Stimulated activated CD8-positive, alpha-beta memory T cell treated with anti-CD3 and anti-CD28 coated beads, Interleukin-4, amount 100 ng/mL, for 24 hours (primary cell): Measurements from ENCODE around the gene ACOT11.

Experiments
- DNase-seq: peaks from one replicate; pipeline ENCODE4 v3.0.0-alpha.2; 2020; ENCODE audit warnings: low read depth

ACOT11 gene

DNA sequence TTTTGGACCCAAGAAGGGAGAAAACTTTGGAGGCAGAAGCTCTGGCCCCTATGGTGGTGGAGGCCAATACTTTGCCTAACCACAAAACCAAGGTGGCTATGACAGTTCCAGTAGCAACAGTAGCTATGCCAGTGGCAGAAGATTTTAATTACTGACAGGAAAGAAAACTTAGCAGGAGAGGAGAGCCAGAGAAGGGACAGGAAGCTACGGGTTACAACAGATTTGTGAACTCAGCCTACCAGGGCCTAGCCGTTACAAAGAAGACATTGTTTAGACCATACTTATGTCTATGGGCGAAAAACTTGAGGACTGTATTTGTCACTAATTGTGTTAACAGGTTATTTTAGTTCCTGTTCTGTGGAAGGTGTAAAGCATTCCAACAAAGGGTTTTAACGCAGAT lies 10.4 kb upstream of the ACOT11 start:
- no peak for DNase-seq

DNA sequence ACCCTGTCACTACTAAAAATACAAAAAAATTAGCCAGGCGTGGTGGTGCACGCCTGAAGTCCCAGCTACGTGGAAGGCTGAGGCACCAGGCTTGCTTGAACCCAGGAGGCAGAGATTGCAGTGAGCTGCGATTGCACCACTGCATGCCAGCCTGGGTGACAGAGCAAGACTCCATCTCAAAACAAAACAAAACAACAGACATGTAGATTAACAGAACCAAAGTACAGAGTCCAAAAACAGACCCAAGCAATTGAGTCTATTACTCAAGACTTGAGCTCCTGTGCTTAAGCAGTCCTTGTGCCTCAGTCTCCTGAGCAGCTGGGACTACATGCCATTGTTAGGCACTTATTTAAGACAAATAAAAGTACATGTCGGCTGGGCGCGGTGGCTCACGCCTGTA lies 9.5 kb upstream of the ACOT11 start:
- DNase-seq: no peak

DNA sequence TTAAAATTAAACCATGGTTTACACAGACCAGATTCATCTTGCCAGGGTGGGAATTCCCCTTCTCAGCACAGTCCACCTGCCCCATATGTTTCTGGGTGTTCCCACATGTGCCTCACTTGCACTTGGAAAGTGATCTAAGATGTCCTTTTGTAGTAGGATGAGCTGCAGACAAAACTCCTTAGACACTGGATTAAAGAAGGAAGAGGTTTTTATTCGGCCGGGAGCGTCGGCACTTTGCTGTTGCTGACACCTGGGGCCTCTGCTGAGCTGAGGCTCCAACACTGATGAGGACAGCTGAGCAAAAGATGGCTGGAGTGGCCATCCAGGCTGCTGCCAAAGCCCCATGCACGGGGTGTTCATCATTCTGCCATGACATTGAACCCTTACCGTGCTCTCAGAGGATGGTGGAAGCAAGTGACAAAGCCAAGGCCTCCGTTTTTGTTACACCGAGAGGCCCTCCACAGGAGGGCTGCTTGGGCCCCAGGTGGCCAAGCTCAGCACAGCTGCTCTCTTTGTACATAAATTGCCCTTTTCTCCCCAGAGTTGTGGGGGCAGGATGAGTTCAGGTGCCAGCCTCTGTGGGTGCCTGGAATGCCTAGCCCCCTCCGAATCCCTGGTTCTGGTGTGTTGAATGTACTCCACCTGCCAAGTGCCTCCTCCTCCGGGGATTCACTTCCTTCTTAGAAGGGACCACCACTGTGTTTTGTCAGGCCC lies 7.3 kb upstream of the ACOT11 start:
- DNase-seq: no peak

DNA sequence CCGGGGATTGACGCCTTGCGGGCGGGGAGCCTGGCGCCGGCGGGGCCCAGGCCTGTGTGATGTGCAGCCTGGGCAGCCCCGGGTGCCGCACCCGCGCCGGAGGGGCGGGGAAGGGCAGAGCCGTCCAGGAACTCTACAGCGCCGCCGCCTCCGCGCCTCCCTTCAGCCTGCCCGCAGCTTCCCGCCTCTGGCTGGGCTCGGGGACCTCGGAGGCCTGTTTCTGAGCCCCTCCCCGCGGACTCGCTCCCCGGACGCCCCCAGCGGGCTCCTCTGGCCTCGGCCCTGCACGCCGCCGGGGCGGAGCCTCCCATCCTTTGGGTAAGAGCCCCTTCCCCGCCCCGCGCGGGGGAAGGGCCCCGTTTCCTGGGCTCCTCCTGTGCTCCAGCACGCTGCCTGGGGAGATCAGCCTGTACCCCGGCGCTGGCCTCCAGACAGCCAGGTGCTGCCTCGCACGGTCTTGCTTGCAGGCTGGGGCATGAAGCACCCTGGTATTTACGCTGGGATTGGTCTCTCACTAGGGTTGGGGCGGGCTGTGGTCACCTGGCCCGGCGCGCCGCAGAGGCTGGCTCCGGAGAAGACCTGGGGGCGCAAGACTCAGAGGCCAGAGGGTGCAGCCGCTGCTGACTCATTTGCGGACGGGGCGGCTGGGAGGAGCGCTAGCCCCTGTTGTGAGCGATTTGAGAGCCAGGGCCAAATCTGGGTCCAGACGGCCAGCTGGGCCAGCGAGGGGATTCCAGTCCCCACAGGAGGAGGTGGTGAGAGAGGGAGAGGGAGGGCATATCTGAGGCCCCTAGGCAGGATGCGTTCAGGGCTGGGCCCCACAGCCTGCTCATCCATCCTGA lies 5.7 kb upstream of the ACOT11 start:
- DNase-seq: peak; percentile 48

DNA sequence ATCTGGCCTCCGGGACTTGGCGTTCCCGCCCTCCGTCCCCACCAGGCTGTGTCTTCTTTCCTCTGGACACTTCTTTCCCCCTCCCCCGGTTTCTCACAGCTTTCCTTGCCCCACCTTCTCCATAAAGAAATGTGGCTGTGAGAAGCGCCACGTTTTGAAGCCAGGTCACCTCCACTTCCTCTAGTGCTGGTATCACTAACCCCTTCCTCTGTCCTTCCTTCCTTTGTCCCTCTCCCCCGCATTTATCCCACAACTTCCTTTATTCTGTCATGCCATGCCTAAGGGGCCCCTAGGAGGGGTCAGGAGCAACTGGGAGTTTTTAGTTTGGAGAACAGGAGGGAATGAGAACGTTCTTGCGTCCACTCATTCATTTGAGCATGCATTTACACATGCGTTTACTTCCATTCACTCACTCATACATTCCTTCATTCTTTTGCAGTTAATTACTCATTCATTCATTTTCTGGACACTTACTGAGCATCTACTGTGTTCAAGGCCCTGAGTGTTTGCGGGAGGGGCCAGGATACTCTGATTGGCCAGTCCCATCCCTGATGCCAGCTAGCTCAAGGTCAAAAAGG lies 5.0 kb upstream of the ACOT11 start:
- DNase-seq: no peak

DNA sequence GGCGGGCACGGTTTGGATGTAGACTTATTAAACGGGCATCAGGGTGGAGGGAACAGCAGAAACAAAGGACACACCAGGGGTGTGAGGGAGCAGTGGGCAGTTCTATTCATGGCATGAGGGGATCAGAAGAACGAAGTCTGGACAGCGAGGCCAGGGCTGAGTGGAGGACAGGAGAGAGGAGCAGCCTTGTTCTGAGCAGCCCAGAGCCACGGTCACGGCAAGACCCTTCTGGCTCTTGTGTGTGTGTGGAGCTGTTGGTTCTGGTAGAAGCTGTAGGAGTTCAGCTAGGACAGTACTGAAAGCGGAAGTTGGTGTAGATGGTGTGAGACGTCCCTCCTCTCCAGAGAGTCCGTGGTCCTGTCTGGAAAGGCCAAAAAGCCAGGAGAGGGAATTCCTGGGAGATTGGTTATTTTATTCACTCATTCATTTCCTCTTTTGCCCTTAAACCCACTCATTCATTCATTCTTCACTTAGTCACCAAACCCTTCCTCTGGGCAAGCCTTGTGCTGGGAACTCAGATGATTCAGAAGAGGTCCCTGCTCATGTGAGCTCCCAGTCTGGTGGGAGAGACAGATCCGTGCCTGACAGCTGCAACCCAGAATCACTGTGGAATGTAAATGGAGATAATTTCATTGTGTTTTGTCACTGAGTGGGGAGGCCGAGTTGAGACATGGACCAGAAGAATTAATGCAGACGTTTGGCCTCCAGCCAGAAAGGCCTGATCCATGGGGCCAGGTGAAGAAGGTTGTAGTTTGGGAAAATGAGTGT lies 4.1 kb upstream of the ACOT11 start:
- DNase-seq: no peak

DNA sequence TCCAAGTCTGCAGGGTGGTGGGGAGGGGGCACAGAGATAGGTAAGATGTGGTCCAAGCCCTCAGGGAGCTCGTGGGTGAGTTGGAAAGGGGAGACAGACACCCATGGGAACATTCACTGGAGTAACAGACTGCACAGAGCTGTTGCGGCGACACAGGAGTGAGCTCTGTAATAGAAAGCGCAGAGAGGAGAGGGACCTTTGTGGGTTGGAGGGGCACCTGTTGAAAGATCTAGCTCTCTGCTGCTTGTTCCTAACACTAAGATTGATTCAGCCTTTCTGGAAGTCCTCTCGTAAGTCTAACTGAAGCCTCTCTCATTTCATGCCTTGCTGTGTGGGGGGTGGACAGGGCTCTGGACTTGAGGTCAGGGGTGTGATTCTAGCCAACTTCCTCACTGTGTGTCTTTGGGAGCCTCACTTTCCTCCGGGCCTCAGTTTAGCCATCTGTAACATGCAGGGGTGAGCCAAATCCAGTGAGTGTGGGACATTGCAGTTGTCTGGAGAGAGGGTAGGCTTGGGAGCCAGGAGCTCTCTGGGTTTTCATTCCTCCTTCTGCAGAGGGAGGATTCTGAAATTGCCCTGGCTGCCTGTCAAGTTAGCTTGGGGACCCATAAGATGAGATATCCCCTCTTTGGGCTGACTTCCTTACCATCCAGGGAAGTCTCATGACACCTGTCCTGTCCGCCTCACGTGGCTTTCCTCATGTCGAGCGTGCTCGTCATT lies 2.0 kb upstream of the ACOT11 start:
- DNase-seq: no peak

DNA sequence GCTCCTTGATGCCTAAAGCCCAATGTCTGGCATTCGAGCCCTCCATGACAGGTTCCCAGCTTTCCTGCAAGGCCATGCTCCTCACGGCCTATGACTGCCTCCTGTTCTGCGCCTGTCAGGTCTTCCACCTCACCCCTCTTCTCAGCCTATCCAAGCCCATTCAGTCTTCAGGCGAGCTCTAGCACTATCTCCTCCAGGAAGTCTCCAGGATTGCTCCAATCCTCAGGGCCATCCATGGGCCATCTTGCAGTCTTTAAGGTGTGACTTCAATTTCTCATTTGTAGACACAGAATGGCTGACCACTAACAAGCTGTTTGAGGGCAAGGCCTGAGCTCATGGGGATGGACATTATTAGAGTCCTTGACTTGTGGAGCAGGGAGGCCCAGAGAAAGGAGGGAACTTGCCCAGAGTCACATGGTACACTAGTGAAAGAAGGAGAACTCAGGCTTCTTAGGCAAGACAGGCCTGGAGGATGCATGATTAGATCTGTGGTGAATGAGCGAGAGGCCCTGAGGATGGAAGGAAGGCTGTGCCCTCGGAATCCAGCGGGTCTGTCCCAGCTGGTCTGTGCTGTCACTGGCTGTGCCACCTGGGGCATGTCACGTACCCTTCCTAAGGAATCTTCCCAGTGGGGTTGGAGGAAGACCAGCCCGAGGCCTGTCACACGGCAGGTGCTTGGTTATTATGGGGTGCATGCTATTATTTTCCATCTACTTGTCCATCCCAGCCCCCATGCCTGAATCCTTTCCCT lies 1.2 kb upstream of the ACOT11 start:
- DNase-seq: no peak

DNA sequence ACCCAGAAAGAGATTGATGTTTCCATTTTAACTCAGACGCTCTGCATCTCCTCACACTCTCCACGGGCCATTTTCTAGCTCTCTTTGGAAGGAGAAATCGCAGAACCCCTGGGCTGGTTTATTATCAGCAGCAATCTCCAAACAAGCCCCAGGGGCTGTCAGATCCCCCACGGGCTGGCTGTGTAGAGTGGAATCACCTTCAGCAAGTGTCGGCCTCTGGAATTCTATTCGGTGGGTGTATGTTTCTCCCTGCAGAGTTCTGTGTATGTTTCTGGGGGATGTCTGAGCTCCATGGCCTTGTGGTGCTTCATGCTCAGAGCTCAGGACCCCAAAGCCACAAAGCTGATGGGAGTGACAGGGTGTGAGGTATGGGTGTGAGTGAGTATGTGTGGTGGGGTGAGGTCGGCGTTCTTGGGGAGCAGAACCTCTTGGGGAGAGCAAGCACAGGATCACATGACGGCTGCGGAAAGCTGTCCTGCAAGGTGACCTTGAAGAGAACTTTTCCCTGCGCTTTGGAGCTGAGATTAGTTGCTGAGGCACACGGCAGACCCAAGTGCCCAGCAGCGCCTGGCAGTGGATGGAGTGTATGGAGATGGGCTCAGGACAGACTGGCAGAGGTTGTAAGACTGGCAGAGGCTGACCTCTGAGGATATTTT lies 489 bp downstream of the ACOT11 start:
- no peak for DNase-seq

DNA sequence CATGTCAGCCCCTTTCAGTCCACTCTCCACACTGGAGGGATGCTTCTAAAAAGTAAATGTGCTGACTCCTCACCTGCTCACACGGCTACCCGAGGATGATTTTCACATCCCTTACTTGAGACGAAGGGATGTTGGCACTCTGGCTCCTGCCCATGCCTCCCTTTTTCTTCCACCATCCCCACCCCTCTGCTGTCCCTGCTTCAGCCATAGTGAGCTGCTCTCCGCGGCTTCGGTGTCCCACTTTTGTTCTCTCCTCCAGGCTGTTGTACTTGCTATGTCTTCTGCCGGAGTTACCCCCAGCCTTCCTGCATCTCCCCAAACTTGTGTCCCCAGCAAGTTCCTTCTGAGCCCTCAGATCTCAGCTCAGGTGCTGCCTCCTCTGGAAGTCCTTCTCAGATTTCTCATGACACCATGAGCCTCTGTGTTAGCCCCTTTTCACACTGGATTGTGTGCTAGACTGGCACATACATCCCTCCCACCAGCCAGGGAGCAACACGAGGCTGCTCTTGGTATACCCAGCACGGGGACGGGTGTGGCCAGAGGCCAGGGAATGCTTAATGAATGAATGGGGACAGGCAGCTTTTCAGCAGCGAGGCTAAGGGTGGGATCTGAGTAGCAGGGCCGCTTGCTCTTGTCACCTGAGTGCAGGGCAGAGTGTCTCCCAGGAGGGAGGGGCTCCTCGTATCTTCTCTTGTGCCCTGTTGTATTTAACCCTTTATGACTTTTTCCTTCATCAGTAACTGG lies 1.3 kb downstream of the ACOT11 start:
- no peak for DNase-seq

DNA sequence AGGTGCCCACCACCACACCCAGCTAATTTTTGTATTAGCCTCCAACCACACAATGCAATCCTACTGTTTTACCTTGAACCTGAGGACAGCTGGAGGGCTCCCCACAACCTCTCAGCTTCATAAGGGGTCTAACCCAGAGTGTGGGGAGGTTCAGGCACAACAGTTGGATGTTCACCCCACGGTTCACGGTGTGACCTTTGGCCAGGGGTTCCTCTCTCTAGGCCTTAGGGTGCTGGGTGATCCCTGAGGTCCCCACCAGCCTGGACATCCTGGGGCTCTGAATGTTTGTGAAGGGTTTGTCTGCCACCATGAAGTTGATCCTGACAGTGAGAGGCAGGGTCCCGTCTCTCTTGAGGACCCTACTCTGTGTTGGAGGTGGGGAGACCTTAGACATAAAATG lies 3.9 kb downstream of the ACOT11 start:
- DNase-seq: no peak

DNA sequence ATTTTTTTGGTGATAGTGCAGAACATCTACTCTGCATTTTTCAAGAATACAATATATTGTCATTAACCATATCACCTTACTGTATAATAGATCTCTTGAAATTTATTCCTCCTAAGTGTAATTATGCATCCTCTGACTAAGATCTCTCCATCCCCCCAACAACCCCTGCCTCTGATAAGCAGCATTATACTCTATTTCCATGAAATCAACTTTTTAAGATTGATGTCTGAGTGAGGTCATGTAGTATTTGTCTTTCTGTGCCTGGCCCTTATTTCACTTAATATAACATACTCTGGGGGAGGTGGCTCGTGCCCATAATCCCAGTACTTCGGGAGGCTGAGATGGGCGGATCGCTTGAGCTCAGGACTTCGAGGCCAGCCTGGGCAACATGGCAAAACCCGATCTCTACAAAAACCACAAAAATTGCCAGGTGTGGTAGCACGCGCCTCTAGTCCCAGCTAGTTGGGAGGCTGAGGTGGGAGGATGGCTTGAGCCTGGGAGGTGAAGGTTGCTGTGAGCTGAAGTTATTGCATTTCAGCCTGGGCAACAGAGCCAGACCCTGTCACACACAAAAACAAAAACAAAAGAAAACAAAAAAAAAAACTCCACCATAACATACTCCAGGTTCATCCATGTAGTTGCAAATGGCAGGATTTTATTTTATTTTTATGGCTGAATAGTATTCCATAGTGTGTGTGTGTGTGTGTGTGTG lies 5.7 kb downstream of the ACOT11 start:
- DNase-seq: no peak

DNA sequence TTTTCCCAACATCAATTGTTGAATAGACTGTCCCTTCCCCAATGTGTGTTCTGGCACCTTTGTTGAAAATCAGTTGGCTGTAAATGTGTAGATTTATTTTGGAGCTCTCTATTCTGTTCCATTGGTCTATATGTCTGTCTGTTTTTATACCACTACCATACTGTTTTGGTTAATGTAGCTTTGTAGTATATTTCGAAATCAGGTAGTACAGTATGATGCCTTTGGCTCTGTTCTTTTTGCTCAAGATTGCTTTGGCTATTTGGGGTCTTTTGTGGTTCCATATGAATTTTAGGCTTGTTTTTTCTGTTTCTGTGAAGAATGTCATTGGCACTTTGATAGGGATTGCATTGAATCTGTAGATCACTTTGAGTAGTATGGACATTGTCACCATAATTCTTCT lies 8.1 kb downstream of the ACOT11 start:
- no peak for DNase-seq

DNA sequence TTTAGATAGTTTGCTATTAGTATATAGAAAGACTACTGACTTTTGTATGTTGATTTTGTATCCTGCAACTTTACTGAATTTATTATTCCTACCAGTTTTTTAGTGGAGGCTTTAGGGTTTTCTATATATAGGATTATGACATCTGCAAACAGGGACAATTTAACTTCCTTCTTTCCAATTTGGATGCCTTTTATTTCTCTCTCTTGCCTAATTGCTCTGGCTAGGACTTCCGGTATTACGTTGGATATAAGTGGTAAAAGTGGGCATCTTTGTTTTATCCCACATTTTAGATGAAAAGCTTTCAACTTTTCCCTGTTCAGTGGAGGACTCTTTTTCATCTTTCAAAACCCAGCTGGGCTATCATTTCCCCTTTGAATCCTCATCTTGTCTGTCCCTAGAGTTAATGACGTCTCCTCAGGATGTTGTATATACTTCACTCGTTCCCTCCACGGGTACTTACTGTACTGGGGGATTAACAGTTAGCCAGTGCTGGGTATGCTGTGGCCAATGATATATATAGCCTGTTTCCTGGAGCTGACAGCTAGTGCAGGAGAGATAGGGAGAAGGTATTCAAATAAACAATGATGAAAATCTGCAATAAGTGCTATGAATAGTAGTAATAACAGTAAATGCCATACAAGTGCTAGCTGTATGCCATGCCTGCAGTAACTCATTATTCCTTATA lies 9.8 kb downstream of the ACOT11 start:
- DNase-seq: no peak

DNA sequence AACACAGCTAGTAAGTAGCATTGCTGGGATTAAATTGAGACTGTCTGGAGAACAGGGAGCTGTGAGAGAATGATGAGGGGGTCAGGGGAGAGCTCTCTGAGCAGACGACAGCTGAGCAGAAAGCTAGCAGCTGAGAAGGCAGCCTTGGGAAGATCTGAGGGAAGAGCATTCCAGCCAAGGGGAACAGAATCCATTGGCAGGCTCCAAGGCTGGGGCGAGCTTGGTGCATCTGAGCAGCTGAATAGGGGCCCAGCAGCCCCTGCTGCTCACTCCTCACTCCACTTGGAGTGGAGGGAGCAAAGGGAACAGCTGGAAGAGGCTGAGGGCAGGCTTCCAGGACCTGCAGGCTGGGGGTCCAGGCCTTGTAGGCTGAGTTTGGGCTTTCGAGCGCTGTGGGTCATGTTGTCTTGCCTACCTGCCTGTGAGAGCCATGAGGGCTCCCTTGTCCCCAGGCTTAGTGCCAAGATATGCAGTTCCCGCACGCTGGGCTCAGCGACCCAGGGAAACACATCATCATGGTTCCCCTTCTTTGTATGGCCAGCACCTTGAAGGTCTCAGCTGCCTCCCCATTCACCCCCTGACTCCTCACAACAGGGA lies 10.5 kb downstream of the ACOT11 start:
- DNase-seq: no peak

DNA sequence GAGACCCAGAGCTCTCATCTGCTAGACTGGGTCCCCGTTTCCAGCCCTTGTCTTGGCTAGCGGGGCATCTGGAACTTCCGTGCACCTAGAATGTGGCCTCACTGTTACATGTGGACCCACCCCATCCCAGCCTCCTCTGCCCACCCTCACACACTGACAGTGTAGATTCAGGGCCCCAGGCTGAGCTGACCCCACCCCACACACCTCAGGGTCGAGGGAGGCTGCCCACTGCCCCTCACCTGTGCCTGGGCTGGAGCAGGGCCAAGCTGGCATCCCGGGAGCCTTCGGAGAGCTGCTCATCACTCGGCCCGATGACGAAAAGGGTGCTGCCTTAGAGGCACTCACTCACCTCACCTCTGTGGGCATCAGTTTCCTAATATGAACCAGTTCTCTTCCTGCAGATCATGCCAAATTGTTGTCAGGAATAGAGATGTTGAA lies 11.1 kb downstream of the ACOT11 start:
- no peak for DNase-seq

DNA sequence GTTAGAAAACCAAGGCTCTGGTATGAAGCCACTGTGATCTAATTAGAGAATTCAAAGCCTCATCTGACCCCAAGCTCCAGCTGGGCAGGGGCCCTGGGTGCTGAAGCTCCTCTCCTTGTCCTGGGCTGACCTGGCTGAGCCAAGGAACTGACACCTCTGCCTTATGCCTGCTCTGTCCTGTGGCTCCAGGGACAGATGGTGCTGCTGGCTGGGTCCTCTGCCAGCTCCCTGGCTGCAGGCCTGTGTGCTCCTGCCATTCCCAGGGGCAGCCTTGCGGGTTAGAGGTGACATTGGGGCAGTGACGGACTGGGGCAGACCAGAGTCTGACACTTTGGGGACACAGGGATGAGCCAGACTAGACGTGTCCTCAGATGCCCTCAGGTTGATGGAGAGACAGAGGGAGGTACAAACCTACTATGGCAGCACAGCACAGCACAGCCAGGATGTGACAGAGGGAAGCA lies 11.8 kb downstream of the ACOT11 start:
- DNase-seq: no peak
